ENCODE data around the gene MRPS22.
"Not testable (repeated sequence)": the region's sequence is repeated elsewhere in the genome, so short reads cannot be mapped to it uniquely, and the experiment has no call there.

Gene MRPS22

DNA sequence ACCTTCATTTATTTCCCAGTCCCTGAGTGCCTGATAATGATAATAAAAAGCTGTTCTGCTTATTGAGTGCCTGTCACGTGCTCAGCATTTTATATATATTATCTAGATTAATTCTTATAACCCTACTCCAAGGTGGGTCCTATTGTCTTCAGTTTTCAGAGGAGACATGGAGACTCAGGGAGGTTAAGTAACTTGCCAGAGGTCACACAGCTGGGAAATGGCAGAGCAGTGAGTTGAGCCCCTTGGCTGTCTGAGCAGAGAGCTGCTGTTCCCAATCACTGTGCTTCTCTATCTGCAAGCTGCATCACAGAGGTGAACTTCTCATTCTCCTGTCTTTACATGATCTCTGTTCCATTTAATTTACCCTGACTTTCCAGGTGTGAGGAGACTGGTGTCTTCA lies 32.3 kb upstream of the MRPS22 start:
- FAIRE-seq (no peak), DNase-seq (ENCODE audit: low spot score) (no peak)

DNA sequence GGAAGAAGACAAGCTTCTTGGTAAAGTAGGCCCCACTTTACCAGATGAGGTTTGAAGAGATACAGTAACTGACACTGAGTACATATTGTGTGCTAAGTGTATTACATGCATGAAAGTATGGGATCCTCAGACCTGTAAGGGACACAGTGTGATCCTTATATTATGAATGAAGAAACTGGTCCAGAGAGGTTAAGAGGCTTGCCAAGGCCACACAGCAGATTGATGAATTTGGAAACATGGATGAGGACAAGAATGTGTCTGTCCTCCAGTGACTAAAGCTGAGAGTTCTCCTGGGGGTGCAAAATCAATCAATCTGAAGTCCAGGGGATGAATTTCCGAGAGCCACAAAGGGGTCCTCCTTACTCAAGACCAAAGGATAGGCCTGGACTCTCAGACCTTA lies 31.4 kb upstream of the MRPS22 start:
- FAIRE-seq: no peak
- DNase-seq (ENCODE audit: low spot score): no peak

DNA sequence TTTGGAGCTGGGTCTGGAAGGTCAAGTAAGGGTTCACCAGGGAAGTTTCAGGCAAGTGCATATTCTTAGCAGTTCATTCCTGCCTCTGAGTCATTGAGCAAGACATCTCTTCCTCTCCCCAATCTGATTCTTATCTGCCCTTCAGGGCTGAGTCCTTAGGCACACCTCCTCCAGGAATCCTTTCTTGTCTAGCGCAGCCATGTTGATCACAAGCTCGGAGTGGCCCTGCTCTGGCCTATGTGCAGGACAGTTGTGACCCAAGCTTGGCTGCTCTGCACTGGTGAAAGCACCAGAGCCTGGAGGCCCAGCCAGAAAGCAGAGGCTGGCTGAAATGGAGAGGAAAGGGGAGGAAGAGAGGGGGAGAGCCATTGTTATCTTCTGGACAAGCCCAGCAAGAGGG lies 30.9 kb upstream of the MRPS22 start:
- FAIRE-seq (no peak), DNase-seq (ENCODE audit: low spot score) (peak; percentile 51)

DNA sequence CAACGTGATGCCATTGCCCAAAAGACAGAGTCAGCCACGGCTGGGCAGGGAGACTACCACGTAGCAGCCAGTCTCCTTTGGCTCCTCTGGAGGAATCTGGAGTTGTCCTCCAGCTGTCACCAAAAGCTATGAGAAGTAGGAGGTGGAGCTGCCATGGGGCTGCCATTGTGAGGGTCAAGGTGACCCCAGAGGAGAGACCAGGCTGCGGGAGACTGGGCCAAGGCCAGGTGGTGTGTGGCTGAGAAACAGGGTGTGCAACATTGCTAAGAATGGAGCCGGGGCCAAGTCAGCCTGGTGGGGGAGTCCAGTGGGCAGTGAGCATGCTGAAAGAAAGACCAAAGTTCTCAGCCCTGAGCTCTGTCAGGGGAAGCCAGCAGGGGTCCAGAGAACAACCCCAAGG lies 29.9 kb upstream of the MRPS22 start:
- DNase-seq (ENCODE audit: low spot score): no peak
- no peak for FAIRE-seq

DNA sequence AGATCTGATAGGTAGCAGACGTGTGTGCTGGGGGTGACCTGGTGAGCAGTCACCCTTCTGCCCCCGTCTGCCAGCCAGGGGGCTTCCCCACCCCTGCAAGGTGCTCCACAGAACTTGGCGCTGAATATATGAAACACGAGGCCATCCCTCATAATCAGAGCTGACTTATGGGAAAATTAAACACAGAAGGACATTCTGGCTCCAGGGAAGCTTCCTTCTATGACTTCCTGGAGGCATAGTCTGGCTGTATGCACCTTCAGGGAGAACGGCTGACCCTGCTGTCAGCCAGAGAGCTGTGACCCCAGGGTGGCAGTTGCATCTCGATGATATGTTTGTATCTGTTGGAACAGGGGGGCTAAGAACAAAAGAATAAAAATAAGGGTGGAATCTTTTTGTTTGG lies 26.6 kb upstream of the MRPS22 start:
- no peak for FAIRE-seq
- DNase-seq (ENCODE audit: low spot score): no peak

DNA sequence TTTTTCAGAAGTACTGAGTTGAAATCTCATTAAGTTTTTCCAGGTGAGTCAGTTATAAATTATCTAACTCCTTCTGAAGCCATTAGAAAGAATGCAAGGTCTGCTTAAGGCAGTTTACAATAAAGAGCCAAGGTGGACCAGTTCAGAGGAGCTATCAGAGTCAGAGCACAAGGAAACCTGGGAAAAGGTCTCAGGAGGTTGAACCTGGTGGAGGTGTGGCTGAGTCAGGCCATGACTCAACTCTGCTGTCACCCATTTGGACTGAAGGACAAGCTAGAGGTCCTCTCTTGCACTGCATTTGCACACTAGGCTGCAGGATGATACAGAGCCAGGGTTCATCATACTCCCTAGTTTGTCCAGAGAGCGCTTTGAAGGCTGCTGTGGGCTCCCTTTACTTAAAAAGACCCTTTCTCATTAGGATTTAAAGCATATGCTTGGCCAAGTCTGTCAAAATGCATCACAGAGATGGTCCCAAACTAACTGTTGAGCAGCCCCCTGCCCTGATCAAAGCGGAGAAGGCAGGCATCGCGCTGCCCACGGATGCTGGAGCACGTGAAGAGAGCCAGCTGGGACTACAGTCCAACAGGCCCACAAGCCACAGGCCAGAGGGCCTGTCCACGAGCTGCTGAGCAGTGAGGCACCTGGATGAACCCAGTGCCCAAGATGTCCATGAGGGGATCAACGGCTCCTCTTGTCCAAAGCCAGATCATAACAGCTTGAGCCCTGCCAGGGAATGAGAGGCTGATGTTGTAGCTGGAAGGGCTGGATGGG lies 26.0 kb upstream of the MRPS22 start:
- DNase-seq (ENCODE audit: low spot score): peak; percentile 36
- no peak for FAIRE-seq

DNA sequence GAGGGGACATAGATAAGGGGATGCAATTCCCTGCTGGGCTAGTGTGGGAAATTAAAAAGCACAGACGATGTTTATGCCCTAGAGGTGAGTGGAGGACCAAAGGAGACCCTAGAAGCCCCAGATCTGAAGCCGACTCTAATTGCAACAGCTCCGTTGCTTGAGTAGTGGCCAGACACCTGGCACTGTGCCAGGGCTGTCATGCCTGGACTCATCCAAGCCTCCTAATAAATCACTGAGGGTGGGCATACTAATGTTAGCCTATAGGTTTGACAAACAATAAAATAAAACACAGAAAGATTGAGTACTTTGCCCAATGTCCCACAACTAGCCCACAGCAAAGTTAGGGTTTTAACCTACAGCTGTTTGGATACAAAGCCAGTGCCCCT lies 25.4 kb upstream of the MRPS22 start:
- DNase-seq (ENCODE audit: low spot score) (no peak), FAIRE-seq (no peak)

DNA sequence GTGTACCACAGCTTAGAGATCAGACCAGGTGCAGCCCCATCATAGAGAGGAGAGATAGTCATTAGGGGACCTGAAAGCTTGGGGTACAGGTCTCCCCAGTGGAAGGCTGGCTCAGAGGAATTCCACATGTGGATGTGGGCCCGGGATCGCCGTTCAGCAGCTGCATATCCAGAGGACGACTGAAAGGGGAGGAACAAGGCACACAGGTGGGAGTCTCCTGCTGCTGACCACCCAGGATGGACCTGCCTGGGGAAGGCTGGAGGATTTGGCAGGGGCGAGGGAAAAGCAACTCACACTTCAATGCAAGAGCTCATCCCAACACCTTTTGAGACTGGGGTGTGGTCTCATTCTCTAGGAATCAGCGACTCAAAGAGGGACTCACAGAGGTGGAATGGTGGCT lies 25.0 kb upstream of the MRPS22 start:
- DNase-seq (ENCODE audit: low spot score) (no peak), FAIRE-seq (no peak)

DNA sequence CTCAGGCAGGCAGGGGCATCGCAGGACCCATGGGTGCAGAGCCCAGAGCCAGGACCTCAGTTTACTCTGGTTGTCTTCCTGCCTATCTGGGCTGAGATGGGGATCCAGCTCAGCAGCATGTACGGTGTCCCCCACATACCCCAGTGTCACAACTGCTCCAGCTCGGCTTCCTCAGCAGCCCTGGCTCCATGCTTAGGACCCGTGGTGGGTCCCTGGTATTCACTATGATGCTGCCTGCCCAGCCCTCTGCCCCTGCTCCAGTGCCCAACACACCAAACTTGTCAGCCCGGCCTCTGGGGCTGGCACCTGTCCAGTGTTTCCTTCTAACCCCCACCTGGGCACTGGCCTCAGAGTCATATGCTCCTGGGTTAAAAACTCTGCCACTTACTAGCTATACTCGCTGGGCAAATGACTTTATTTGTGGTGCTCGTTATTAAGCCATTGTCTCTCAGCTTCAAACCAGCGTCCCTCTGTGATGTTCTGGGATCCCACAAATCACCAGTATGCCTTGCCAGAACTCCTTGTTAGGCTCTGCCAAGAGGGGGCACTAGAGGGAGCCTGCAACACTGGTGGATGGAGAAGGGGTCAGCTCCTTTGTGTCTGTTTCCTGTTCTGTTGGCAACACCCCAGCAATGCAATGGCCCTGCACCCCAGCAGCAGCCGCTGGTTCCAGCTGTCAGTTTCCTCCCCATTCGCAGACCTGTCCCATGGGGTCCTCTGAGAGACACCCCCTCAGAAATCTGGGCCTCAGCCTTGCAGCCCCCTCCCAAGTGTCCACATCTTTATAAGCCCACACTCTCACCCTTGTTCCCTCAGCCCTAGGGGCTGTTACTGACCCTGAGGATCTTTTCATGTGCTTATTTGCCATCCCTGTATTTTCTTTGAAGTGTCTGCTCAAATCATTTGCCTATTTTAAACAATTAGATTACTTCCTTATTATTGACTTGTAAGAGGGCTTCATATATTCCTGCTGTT lies 24.1 kb upstream of the MRPS22 start:
- no peak for FAIRE-seq
- no peak for DNase-seq (ENCODE audit: low spot score)

DNA sequence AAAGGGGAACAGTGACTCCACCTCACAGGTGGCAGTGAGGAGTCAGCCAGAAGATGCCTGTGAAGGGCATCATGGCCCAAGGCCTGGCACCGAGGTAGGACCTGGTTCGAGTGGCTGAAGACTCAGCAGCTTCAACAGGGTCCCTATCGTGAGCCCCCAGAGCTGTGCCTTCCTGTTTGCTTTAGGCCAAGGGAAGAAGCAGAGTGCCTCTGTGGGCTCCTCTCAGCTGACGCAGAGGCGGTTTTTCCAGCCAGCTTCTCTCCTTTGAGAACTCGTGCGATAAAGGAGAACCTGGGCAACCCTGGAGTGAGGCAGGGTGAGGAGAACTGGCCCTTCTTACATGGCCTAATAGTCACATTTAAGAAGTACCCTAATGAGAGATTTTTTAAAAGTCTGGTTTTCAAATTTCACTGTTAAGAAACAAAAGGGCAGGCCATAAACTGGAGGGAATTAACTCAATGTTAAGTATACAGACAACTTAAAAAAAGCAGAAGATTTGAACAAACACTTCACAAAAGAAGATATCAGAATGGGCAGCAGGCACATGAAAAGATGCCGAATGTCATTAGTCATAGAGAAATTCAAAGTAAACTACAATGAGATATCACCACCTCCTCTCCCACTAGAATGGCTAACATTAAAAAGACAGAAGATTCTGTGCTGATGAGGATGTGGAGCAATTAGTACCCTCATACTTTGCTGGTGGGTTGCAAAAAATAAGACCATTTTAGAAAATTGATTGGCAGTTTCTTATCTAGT lies 23.1 kb upstream of the MRPS22 start:
- no peak for FAIRE-seq

DNA sequence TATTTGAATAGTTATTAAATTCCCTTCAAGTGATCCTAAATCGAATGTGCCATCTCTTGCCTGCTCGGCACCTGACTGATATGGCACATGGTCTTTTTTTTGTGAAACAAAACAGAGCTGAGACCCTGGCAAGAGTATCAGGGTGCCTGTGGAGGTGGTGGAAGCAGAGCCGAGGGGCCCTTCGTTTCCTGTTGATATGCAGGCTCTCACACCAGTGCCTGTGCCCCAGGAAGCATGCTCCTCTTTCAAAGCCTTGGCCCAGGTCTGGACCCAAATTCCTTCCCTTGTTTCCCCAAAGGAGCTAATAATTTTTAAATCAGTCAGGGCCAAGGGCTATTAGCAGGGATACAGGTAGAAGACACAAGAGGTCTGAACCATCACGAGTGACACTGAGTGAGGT lies 21.5 kb upstream of the MRPS22 start:
- FAIRE-seq (no peak), DNase-seq (ENCODE audit: low spot score) (no peak)

More for the DNA sequence above, 23.1 kb upstream of the MRPS22 start:
- DNase-seq (ENCODE audit: low spot score): no peak

DNA sequence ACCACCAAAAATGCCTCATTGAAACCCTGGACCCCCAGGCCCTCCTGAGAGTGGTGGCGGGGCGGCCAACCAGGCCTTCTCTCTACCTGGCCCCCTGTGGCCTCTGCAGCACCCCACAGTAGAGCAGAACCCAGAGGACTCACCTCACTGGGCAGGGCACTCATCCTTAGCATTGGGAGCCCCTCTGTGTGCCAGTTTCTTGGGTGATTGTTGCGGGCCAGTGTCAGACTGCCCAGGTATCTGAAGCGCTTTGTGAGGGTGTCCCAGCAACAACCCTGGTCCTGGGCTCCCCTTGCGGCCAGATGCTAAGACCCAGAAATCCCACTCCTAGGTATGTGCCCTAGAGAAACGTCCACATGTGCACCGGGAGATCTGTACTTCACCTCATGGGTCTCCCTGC lies 20.7 kb upstream of the MRPS22 start:
- no peak for DNase-seq (ENCODE audit: low spot score)
- no peak for FAIRE-seq

DNA sequence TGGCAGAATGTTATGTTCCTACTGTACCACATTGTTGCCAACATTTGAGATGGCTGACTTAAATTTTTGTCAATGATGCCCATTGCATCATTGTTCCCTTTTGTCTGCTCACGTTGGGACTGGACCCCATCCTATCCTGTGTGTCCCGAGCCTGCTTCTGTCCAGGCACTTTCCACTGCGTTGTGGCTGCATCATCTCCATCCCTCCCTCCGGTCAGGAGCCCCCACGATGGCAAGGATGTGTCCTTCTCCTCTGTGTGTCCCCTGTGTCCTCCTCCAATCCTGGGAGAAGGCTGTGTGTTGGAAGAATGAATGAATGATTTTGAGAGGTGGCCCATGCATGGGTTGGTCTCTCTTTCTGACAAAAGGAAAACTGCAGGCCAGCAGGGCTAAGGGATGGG lies 19.4 kb upstream of the MRPS22 start:
- FAIRE-seq (no peak), DNase-seq (ENCODE audit: low spot score) (no peak)

DNA sequence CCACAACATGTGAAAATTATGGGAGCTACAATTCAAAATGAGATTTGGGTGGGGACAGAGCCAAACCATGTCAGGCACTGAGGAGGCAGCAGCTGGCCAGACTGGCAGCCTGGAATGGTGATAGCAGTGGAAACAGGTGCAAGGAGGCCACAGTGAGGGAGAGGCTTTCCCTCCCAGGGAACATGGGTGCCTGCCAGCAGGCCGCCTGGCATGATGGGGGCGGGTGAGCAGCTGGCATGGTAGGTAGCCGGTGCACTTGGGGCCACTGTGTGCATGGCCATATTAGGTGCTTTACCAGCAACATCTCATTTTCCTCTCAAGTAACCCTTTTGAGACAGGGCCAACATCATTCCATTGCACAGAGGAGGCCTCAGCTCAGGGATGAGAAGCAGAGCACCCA lies 18.3 kb upstream of the MRPS22 start:
- FAIRE-seq (no peak), DNase-seq (ENCODE audit: low spot score) (no peak)

DNA sequence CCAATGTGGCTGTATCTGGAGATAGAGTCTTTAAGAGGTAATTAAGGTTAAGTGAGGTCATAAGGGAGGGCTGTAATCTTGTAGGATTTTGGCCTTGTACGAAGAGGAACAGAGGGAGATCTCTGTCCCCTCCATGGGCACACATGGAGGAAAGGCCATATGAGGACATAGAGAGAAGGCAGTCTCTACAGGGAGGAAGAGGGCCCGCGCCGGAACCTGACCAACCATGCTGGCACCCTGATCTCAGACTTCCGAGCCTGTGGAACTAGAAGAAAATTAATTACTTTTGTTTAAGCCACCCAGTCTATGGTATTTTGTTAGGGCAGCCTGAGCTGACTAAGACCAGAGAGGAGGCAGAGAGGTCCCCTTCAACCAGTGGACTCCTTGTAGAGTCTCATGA lies 17.7 kb upstream of the MRPS22 start:
- FAIRE-seq (no peak), DNase-seq (ENCODE audit: low spot score) (no peak)

DNA sequence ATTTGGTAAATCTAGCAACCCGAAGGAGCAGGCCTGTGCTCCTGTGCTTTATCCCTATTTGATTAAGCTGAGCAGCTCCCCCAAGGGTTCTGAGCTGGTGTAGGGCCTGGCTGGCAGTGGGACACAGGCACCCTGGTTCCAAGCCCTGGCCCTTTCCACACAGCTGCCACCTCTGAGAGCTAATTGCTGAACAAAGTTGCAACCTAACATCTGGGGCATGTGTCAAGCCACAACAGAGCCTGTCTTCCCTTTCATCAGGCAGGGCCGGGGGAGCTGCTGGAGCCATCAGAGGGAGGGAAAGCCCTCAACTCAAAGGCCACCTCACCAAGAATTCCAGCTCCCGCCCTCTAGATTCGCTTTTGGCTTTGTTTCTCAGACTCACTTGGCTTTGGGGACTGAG lies 17.1 kb upstream of the MRPS22 start:
- DNase-seq (ENCODE audit: low spot score): no peak
- no peak for FAIRE-seq

DNA sequence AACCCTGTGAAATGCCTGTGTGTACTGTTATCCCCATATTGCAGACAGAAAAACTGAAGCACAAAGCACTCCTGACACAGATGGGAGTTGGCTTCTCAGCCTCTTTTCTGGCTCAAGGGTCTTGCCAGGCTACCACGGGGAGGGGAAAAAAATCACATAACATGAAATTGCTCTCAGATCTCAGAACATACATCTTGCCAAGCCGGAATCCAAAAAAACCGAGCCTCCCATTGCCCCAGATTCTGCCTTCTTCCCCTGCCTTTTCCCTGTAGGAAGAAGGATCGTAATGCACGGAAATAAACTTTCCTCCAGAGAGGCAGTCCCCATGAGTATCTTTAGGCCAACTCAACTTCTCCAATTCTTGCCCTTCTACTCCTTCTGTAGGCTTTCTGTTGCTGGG lies 16.6 kb upstream of the MRPS22 start:
- no peak for DNase-seq (ENCODE audit: low spot score)
- FAIRE-seq: no peak

DNA sequence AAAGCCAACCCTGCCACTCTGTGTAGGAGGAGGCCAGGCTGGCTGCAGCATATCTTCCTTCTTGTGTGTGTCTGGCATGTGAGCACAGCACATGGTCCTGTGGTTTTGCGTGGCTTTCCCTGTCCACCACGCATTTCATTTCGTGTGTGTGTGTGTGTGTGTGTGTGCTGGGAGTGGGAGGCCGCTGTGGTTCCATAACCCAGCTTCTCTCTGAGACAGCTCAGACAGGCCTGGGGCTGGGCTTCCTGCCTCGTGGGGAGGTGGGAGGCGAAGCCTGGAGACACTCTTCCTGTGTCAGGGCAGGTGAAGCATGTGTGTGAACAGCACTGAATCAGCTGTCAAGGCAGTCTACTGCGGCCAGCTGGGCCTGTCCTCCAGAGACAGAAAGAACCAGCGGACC lies 16.0 kb upstream of the MRPS22 start:
- DNase-seq (ENCODE audit: low spot score): no peak
- FAIRE-seq: no peak

DNA sequence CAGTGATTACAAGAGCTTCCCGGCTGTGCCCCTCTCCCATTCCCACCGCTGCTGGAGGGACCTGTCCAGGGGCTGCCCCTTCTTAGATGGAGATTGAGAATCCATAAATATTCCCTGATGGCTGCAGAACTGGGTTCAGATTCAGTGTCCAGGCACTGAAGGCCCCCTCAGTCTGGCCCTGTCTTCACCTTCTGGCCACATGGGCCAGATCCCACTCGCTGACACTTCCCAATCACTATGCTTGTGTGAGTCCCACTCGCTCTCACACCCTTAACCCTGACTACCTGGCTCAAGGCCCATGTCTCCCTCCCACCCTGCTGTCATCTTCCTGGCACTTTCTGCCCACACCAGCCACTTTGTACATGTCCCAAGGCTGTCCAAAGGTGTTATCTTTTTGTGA lies 15.5 kb upstream of the MRPS22 start:
- FAIRE-seq (no peak), DNase-seq (ENCODE audit: low spot score) (no peak)

DNA sequence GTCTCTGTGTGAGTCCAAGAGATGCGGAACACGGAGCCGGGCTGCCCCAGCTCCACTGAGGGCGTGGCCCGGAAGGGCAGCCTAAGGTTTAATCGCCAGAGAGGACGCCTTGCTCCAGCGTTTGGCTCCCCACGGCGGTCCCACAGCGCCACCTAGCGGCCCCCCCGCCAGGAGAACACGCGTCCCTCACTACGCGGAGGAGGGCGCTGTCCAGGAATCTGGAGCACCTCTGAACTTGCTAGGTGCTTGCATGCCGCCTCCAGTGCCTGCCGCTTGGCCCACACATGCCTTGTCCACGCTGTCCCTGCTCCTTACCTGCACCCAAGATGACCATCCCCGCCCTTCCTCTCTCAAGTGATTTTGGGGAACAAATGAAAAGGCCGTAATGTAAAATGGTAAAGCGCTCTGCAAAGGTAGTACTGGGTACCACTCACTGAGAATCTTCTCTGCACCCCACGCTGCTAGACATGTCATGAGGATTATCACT lies 14.4 kb upstream of the MRPS22 start:
- DNase-seq (ENCODE audit: low spot score): peak; percentile 86
- no peak for FAIRE-seq

DNA sequence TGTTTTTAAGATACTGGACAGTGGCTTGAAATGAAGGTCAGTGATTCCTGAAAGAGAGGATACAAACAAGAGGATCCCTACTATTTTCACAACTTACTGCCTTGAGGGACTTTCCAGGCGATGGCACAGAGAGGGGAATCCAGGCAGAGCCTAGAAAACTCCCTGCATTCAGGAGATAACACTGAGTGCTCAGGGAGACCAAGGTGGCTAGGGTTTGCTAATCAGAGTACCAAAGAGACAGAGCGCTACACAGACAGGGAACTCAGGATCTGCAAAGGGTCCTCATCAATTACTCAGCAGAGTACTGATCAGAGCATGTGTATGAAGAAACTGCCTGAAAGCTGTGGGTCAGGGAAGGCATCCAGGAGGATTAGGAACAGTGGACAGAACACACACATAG lies 11.7 kb upstream of the MRPS22 start:
- DNase-seq (ENCODE audit: low spot score) (no peak), FAIRE-seq (no peak)

DNA sequence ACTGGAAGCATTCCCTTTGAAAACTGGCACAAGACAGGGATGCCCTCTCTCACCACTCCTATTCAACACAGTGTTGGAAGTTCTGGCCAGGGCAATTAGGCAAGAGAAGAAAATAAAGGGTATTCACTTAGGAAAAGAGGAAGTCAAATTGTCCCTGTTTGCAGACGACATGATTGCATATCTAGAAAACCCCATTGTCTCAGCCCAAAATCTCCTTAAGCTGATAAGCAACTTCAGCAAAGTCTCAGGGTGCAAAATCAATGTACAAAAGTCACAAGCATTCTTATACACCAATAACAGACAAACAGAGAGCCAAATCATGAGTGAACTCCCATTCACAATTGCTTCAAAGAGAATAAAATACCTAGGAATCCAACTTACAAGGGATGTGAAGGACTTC lies 9.1 kb upstream of the MRPS22 start:
- not testable (repeated sequence) for FAIRE-seq; DNase-seq (ENCODE audit: low spot score)

Measured in urothelium cell line (cell line).